Effector memory CD8-positive, alpha-beta T cell (primary cell): ENCODE data around the gene GSE1.
A peak's percentile ranks its signal among the peaks of the same experiment; 100 is the strongest.

ENCODE experiments used
- ATAC-seq: fragments of 150-1000 bp; cut with Tn5 transposase; replicated peaks from 2 replicates; pipeline ENCODE4 v1.10.0; 2021; ENCODE audit warnings: mild to moderate bottlenecking, moderate library complexity
- DNase-seq, 3 experiments: peaks; one replicate each; pipeline ENCODE4 v3.0.0; 2021
- H3K27ac Mint-ChIP-seq, 2 donors: one replicate each; pipeline ENCODE4 v1.8.0; 2022; ENCODE audit warnings: mild to moderate bottlenecking in 2 of 2, mixed read lengths in 2 of 2, moderate library complexity in 2 of 2
- H3K27me3 Mint-ChIP-seq, 2 donors: one replicate each; pipeline ENCODE4 v1.8.0; 2022; ENCODE audit warnings: mixed read lengths in 2 of 2
- H3K36me3 Mint-ChIP-seq: one replicate; pipeline ENCODE4 v1.8.0; 2022; ENCODE audit warnings: mild to moderate bottlenecking, moderate library complexity, mixed read lengths; ENCODE audit not compliant: insufficient read depth
- H3K4me1 Mint-ChIP-seq, 2 donors: one replicate each; pipeline ENCODE4 v1.8.0; 2022; ENCODE audit warnings: low read depth in 2 of 2, mixed read lengths in 2 of 2
- H3K4me3 Mint-ChIP-seq, 2 donors: one replicate each; pipeline ENCODE4 v1.8.0; 2022; ENCODE audit warnings: mild to moderate bottlenecking in 2 of 2, mixed read lengths in 2 of 2, moderate library complexity in 2 of 2
- H3K9me3 Mint-ChIP-seq, 2 donors: one replicate each; pipeline ENCODE4 v1.8.0; 2022; ENCODE audit warnings: mixed read lengths in 2 of 2

GSE1 gene

DNA sequence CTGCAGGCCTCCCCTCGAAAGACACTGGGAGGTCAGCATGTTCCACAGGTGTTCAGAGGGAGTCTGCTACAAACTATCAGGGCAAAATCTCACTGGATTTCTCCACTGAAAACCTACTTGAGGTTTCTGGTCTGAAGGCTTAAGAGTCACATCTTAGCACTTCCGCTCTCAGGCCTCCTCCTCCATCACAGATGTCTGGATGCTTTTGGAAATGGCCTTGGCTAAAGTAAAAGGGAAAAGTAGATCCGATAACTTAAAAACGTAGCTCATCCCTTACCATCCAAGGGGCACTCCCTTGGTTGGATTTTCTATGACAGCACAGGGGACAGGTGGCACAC, 61.3 kb downstream of the GSE1 start:
- Mint-ChIP-seq H3K9me3 (no peaks in the 10 kb centered on the region), H3K27me3 (no peaks in the 10 kb centered on the region), H3K27ac (peak overlapping the region; percentile 55 to 73), H3K36me3 (peaks cover 69% of the 10 kb centered on the region), H3K4me1 (no peaks in the 10 kb centered on the region), H3K4me3 (no peak overlapping the region)
- no peak for DNase-seq
- ATAC-seq = no peak

GRCh38 chr16:85674828-85675227, 61.7 kb downstream of the GSE1 start:
- no peaks in the 10 kb centered on the region for H3K4me1 Mint-ChIP-seq

DNA sequence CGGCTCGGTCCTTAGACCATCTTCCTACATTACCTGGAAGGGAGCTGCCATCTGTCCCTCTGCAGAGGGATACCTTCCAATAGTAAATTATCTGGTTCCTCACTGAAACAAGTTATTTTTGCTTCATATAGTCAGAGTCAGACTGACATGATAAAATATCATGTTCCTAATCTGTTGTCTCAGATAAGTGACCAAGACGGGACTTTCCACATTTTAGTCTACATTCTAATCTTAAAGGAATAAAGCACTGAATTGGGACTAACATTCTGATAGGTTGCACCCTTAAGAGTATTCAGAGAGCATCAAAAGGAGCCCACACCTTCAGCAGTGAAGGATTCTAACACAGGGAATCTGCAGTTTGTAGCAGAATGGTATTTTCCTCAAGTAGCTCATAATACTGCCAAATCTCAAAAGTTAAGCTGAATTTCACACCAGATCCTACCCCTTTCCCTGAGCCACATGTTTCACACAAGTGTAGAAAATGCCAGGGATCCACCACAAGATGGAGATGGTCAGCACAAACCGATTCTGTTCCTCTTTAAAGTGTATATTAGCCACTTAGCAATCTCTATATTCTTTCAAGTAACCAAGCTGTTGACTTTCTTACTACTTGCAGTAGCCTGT, 62.2 kb downstream of the GSE1 start:
- Mint-ChIP-seq H3K27ac (peak overlapping the region; percentile 60 to 73), H3K9me3 (no peaks in the 10 kb centered on the region), H3K4me3 (no peak overlapping the region), H3K4me1 (peaks cover 3 to 4% of the 10 kb centered on the region in 2 donors), H3K36me3 (peaks cover 64% of the 10 kb centered on the region), H3K27me3 (no peaks in the 10 kb centered on the region)
- ATAC-seq (no peak), DNase-seq (no peak)

More at GRCh38 chr16:85674828-85675227, 61.7 kb downstream of the GSE1 start:
- DNase-seq (no peak), ATAC-seq (no peak)
- H3K36me3 Mint-ChIP-seq = peaks cover 68% of the 10 kb centered on the region
- H3K27me3 Mint-ChIP-seq = no peaks in the 10 kb centered on the region
- H3K9me3 Mint-ChIP-seq = no peaks in the 10 kb centered on the region
- H3K4me3 Mint-ChIP-seq = no peak overlapping the region
- H3K27ac Mint-ChIP-seq = peak overlapping the region; percentile 60 to 73

DNA sequence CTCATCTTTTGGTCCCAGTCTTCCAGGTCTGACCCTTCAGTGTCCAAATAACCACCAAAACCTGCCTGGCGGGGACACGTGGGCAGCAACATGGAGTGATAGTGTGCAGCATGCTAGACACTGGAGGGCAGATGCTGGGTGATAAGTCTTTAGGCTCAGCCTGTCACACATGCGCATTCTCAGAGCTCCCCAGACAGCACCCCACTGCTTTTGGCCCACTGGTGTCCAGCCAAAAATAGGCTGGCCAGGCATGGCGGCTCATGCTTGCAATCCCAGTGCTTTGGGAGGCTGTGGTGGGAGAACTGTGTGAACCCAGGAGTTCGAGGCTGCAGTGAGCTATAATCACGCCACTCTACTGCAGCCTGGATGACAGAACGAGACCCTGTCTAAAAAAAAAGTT, 63.3 kb downstream of the GSE1 start:
- DNase-seq = no peak
- peaks cover 7 to 8% of the 10 kb centered on the region in 2 donors for H3K4me1 Mint-ChIP-seq
- H3K4me3 Mint-ChIP-seq = no peak overlapping the region
- no peak for ATAC-seq
- no peaks in the 10 kb centered on the region for H3K9me3 Mint-ChIP-seq
- no peaks in the 10 kb centered on the region for H3K27me3 Mint-ChIP-seq
- peaks cover 53% of the 10 kb centered on the region for H3K36me3 Mint-ChIP-seq
- no peak overlapping the region for H3K27ac Mint-ChIP-seq

DNA sequence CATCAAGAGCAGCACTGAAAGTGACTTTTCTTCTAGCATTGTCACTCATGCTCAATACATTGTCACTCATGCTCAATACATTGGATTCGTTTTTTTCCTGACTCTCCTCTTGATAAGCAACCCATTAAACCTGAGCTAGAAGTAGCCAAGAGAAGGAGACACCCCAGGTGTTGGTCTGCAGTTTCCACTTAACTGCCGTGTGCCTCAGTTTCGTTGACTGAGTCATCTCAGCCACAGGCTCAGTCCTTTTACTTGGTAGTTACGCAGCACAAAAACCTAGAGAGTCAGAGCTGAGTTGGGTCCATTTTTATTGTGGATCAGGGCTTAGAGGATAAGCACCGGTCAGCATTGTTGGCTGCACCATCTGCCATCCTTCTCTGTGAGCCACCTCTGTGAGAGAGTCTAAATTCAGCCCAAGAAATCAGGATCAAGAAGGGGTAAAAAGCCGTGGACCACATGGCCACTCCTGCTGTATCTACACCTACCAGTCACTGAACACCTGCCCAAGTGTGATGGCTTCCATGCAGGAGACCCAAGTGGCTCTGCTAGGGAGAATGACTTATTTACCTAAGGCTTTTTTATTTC, 64.4 kb downstream of the GSE1 start:
- ATAC-seq = no peak

DNA sequence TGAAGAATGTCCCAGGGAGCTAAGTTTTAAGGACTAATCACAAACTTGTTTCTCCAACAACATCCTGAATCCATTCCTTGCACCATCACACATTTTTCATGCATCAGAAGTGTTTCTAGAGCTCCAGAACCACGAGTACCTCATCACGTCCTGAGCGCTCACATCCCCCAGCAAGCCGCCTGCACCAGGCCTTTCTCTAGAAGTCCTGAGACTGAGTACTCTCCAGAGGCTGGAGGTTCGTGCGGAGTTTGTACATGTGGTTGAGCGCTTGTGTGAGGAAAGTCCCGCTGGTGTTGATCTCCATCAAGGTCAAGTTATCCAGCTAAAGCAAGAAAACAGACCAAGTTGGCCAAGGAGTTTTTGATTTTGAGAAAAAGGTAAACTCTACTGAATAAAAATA, 64.9 kb downstream of the GSE1 start:
- ATAC-seq = no peak
- no peaks in the 10 kb centered on the region for H3K9me3 Mint-ChIP-seq
- H3K27me3 Mint-ChIP-seq = no peaks in the 10 kb centered on the region

More for the DNA sequence above, 64.4 kb downstream of the GSE1 start:
- no peak for DNase-seq
- Mint-ChIP-seq H3K4me1 (peaks cover 7 to 8% of the 10 kb centered on the region in 2 donors), H3K27me3 (no peaks in the 10 kb centered on the region), H3K4me3 (no peak overlapping the region), H3K27ac (no peak overlapping the region), H3K36me3 (peaks cover 44% of the 10 kb centered on the region), H3K9me3 (no peaks in the 10 kb centered on the region)

DNA sequence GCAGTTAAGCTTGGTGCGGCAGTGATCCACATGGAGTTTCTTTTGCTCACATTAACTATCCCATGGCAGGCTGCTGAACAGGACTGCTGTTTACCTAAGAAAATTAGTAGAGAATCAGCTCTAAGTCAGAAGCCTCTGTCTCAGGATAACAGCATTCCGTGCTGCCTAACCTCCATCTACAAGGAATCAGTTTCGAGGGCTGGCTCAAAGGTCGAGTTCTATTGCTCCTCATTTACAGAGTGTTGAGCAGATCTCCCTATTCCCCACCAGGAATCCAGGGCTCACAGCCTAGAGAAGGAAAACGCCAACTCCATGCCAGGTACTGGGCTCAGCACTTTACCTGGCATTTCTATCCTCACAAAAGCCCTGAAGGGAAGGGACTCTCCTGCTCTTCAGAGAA, 65.7 kb downstream of the GSE1 start:
- ATAC-seq = no peak
- H3K4me1 Mint-ChIP-seq = peaks cover 7 to 8% of the 10 kb centered on the region in 2 donors
- H3K9me3 Mint-ChIP-seq = no peaks in the 10 kb centered on the region
- no peaks in the 10 kb centered on the region for H3K27me3 Mint-ChIP-seq
- H3K4me3 Mint-ChIP-seq = no peak overlapping the region
- peaks cover 32% of the 10 kb centered on the region for H3K36me3 Mint-ChIP-seq
- DNase-seq = no peak
- no peak overlapping the region for H3K27ac Mint-ChIP-seq

More for the DNA sequence above, 64.9 kb downstream of the GSE1 start:
- DNase-seq = no peak
- Mint-ChIP-seq H3K4me1 (peaks cover 7 to 8% of the 10 kb centered on the region in 2 donors), H3K27ac (no peak overlapping the region), H3K36me3 (peaks cover 40% of the 10 kb centered on the region), H3K4me3 (no peak overlapping the region)

DNA sequence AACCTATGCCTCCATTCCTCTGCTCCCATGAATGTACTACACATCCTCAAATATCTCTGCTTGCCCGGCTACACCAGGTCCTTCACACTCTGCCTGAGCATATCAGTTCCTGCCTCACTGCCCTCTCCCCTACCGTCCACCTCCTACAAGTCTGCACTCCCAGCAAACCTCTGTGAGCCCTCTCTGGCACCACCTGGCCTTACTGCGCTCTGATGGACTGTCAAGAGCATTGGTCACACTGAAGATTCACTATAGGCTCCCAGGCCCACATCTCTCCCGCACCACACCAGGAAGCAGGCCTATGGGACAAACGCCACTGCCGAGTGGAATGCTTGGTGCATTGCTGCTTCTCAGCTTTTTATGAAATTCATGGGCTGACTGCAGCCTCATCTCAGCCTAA, 66.7 kb downstream of the GSE1 start:
- peaks cover 7 to 8% of the 10 kb centered on the region in 2 donors for H3K4me1 Mint-ChIP-seq
- no peak for DNase-seq
- peaks cover 23% of the 10 kb centered on the region for H3K36me3 Mint-ChIP-seq
- H3K27me3 Mint-ChIP-seq = no peaks in the 10 kb centered on the region
- ATAC-seq = no peak
- peak overlapping the region; percentile 66 to 77 for H3K27ac Mint-ChIP-seq
- no peaks in the 10 kb centered on the region for H3K9me3 Mint-ChIP-seq
- H3K4me3 Mint-ChIP-seq = no peak overlapping the region

- Mint-ChIP-seq H3K36me3 (peaks cover 17% of the 10 kb centered on the region), H3K27me3 (no peaks in the 10 kb centered on the region), H3K4me3 (peak overlapping the region; percentile 14 to 52), H3K4me1 (peaks cover 7 to 8% of the 10 kb centered on the region in 2 donors), H3K27ac (peak overlapping the region; percentile 66 to 77), H3K9me3 (no peaks in the 10 kb centered on the region)
- no peak for DNase-seq
- peak; percentile 21 for ATAC-seq
Observed at GRCh38 chr16:85680352-85680944, 67.3 kb downstream of the GSE1 start.

- H3K4me3 Mint-ChIP-seq = no peak overlapping the region
- DNase-seq = no peak
- peaks cover 10% of the 10 kb centered on the region for H3K36me3 Mint-ChIP-seq
- H3K9me3 Mint-ChIP-seq = no peaks in the 10 kb centered on the region
- H3K27ac Mint-ChIP-seq = peak overlapping the region in 1 of 2 donors; percentile 77
- no peaks in the 10 kb centered on the region for H3K27me3 Mint-ChIP-seq
- ATAC-seq = no peak
- H3K4me1 Mint-ChIP-seq = peaks cover 7 to 8% of the 10 kb centered on the region in 2 donors
Observed at GRCh38 chr16:85681255-85681654, 68.1 kb downstream of the GSE1 start.

DNA sequence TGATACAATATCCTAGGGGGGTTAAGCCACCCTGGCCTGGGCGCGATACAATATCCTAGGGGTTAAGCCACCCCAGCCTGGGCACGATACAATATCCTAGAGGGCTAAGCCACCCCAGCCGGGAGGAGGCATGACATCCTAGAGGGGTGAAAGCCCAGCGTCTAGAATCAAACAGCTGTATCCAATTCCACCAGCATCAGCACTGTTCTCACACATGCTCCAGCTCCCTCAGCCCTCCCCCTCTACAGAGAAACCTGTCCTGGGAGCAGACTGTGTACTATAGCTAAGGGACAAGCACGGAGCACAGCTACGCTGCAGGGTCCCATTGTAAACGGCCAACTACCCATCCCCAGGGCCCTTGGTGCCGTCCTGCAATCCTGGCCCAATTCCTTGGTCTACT, 69.4 kb downstream of the GSE1 start:
- H3K36me3 Mint-ChIP-seq = peaks cover 7% of the 10 kb centered on the region
- H3K9me3 Mint-ChIP-seq = no peaks in the 10 kb centered on the region
- ATAC-seq = no peak
- no peaks in the 10 kb centered on the region for H3K27me3 Mint-ChIP-seq
- no peak for DNase-seq
- H3K27ac Mint-ChIP-seq = no peak overlapping the region
- H3K4me1 Mint-ChIP-seq = peaks cover 7 to 8% of the 10 kb centered on the region in 2 donors
- H3K4me3 Mint-ChIP-seq = no peak overlapping the region

DNA sequence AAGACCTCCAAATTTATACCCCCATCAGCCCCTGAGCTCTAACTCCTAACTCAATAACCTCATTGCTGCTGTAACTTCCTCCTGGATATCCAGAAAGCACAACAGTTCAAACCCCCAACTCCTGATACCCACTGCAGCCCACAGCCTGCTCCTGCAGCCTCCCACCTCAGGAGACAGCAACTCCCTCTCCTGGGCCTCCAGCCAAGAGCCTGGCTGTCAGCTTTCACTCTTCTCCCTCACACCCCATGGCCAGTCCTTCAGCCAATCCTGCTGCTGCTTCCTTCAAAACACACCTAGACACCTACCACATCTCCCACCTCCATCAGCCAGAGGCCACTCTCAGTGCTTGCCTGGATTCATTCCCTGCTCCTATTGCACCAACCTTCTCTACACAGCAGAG, 70.2 kb downstream of the GSE1 start:
- H3K27ac Mint-ChIP-seq = no peak overlapping the region
- DNase-seq = no peak
- ATAC-seq = no peak
- H3K4me3 Mint-ChIP-seq = no peak overlapping the region
- peaks cover 10% of the 10 kb centered on the region for H3K36me3 Mint-ChIP-seq
- H3K9me3 Mint-ChIP-seq = no peaks in the 10 kb centered on the region
- peaks cover 7 to 9% of the 10 kb centered on the region in 2 donors for H3K4me1 Mint-ChIP-seq
- no peaks in the 10 kb centered on the region for H3K27me3 Mint-ChIP-seq

DNA sequence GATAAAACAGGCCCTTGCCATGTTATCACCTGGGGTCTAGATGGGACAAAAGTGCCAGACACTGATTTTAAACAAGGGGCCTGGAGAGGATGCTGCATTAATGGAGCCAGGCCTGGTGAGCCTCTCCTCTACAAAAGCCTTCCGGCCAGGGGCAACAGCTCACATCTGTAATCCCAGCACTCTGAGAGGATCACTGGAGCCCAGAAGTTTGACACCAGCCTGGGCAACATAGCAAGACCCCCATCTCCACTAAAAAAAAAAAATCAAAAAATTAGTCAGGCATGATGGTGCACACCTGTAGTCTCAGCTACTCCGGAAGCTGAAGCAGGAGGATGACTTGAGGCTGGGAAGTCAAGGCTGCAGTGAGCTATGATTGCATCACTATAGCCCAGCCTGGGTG, 72.1 kb downstream of the GSE1 start:
- H3K4me3 Mint-ChIP-seq = no peak overlapping the region
- no peak for DNase-seq
- H3K4me1 Mint-ChIP-seq = peaks cover 6% of the 10 kb centered on the region in 2 donors
- no peak overlapping the region for H3K27ac Mint-ChIP-seq
- H3K27me3 Mint-ChIP-seq = no peaks in the 10 kb centered on the region
- H3K9me3 Mint-ChIP-seq = no peaks in the 10 kb centered on the region
- H3K36me3 Mint-ChIP-seq = peaks cover 3% of the 10 kb centered on the region
- ATAC-seq = no peak

DNA sequence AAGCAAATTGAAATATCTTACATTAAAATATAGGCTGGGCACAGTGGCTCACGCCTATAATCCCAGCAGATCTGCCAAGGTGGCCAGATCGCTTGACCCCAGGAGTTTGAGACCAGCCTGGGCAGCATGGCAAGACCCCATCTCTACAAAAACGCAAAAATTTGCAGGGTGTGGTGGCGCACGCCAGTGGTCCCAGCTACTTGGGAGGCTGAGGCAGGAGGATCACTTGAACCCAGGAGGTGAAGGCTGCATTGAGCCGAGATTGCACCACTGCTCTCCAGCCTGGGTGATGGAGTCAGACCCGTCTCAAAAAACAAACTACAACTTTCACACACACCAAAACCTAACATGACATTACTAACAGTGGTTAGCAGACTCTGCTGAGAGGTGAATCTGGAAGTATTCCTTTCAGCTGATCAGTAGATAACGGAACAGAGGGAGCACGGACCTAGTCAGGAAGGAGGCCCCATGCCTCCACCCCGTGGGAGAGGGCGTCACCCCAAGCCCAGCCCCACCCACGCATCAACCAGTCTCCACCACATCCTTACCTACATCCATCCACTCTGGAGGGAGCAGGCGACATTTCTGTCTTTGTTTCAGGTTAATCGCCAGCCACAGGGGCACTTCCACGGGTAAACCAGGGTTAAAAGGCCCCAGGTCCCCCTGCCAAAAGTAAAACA, 73.9 kb downstream of the GSE1 start:
- Mint-ChIP-seq H3K4me1 (peaks cover 0 to 2% of the 10 kb centered on the region in 2 donors), H3K4me3 (peak overlapping the region; percentile 80 to 82), H3K27ac (no peak overlapping the region), H3K9me3 (no peaks in the 10 kb centered on the region), H3K36me3 (peaks cover 3% of the 10 kb centered on the region), H3K27me3 (no peaks in the 10 kb centered on the region)
- no peak for ATAC-seq
- no peak for DNase-seq
